AG04449 (cell line): ENCODE measurements around the gene LCN1.

Experiments used
- CTCF ChIA-PET: fragments of 350-600 bp; formaldehyde crosslinking; extraction: SDS; loops from one replicate; lab custom pipeline; 2021; ENCODE audit warnings: antibody characterized with exemption; lab: Yijun Ruan, JAX
- POLR2A ChIA-PET: fragments of 400-600, 350-600 bp; formaldehyde crosslinking; extraction: SDS; loops from one replicate; lab custom pipeline; 2020; ENCODE audit warnings: antibody characterized with exemption, inconsistent platforms; lab: Yijun Ruan, JAX
- DNase-seq: peaks from one replicate; pipeline ENCODE4 v3.0.0-alpha.2; 2010; ENCODE audit warnings: low read depth, low spot score
- H3K4me3 ChIP-seq: 2 replicates; pipeline ENCODE4 v1.5.1; 2011; ENCODE audit warnings: low read depth, mild to moderate bottlenecking, control low read depth, low read length
- CTCF ChIP-seq: IDR thresholded peaks from one replicate; pipeline ENCODE4 v1.5.1; 2011; ENCODE audit warnings: mild to moderate bottlenecking, moderate library complexity, low read length, control low read depth, inconsistent platforms; ENCODE audit not compliant: insufficient read depth; ENCODE audit errors: missing control alignments

LCN1 gene

GRCh38 chr9:135490980-135491464, 30.2 kb upstream of the LCN1 start:
- TF ChIP-seq CTCF, result no peak
- no peak for DNase-seq
- ChIA-PET CTCF (interaction anchor here (1.0 to 3.5 kb wide), 4 partner anchors 9 to 14 kb away, joined by 3 to 14 read pairs (median 10); partner anchors contain the start of gene MRPS2), POLR2A (no interaction called here)
- H3K4me3 ChIP-seq, result no peak overlapping the region

- no peak overlapping the region for H3K4me3 ChIP-seq
- ChIA-PET POLR2A (no interaction called here), CTCF (interaction anchor here (1.8 to 3.5 kb wide), 3 partner anchors 8 to 14 kb away, joined by 10 to 14 read pairs (median 11); partner anchors contain the start of gene MRPS2)
- no peak for DNase-seq
- TF ChIP-seq CTCF, result no peak
Measured at GRCh38 chr9:135491764-135492163, 29.5 kb upstream of the LCN1 start.

- ChIA-PET POLR2A (no interaction called here), CTCF (interaction anchor here (0.9 to 3.5 kb wide), 4 partner anchors 9 to 15 kb away, joined by 3 to 14 read pairs (median 6); no protein-coding TSS in a partner anchor)
- no peak for DNase-seq
- H3K4me3 ChIP-seq, result no peak overlapping the region
- TF ChIP-seq CTCF, result no peak
Measured at GRCh38 chr9:135492886-135493669, 28.2 kb upstream of the LCN1 start.

- ChIA-PET POLR2A (no interaction called here), CTCF (no interaction called here)
- TF ChIP-seq CTCF, result no peak
- no peak overlapping the region for H3K4me3 ChIP-seq
- no peak for DNase-seq
Measured at GRCh38 chr9:135494791-135495559, 26.3 kb upstream of the LCN1 start.

- CTCF ChIA-PET, result interaction anchor here (1.2 to 3.2 kb wide), 3 partner anchors 8 to 17 kb away, joined by 6 to 11 read pairs (median 8); no protein-coding TSS in a partner anchor
Measured at GRCh38 chr9:135498381-135499126, 22.7 kb upstream of the LCN1 start.

More at GRCh38 chr9:135498381-135499126, 22.7 kb upstream of the LCN1 start:
- no peak for TF ChIP-seq CTCF
- POLR2A ChIA-PET, result no interaction called here
- H3K4me3 ChIP-seq, result no peak overlapping the region
- DNase-seq, result no peak
